Effector memory CD4-positive, alpha-beta T cell (primary cell): ENCODE measurements around the gene AP1B1.
"Not testable (repeated sequence)": the region's sequence is repeated elsewhere in the genome, so short reads cannot be mapped to it uniquely, and the experiment has no call there.

Experiments
- DNase-seq, 3 donors: peaks; one replicate each; pipeline ENCODE4 v3.0.0-alpha.2; 2020
- H3K27ac ChIP-seq: 2 replicates; pipeline ENCODE4 v1.7.0; 2013; ENCODE audit warnings: mild to moderate bottlenecking, low read length, moderate library complexity; ENCODE audit not compliant: insufficient read depth, poor library complexity, severe bottlenecking
- H3K27me3 ChIP-seq: replicated peaks from 2 replicates; pipeline ENCODE4 v1.7.0; 2013; ENCODE audit warnings: mild to moderate bottlenecking, low read length; ENCODE audit not compliant: insufficient read depth, control insufficient read depth, poor library complexity, severe bottlenecking
- H3K36me3 ChIP-seq: 2 replicates; pipeline ENCODE4 v1.7.0; 2013; ENCODE audit warnings: mild to moderate bottlenecking, low read length, moderate library complexity; ENCODE audit not compliant: control insufficient read depth, insufficient read depth
- H3K4me1 ChIP-seq: 2 replicates; pipeline ENCODE4 v1.7.0; 2013; ENCODE audit warnings: low read length, mild to moderate bottlenecking; ENCODE audit not compliant: control insufficient read depth, insufficient read depth, poor library complexity, severe bottlenecking
- H3K4me3 ChIP-seq: 2 replicates; pipeline ENCODE4 v1.7.0; 2013; ENCODE audit warnings: low read length, low read depth, mild to moderate bottlenecking; ENCODE audit not compliant: insufficient read depth, poor library complexity, severe bottlenecking
- H3K9me3 ChIP-seq: 2 replicates; pipeline ENCODE4 v1.7.0; 2013; ENCODE audit warnings: mild to moderate bottlenecking, low read length, moderate library complexity; ENCODE audit not compliant: control insufficient read depth

Gene AP1B1

DNA sequence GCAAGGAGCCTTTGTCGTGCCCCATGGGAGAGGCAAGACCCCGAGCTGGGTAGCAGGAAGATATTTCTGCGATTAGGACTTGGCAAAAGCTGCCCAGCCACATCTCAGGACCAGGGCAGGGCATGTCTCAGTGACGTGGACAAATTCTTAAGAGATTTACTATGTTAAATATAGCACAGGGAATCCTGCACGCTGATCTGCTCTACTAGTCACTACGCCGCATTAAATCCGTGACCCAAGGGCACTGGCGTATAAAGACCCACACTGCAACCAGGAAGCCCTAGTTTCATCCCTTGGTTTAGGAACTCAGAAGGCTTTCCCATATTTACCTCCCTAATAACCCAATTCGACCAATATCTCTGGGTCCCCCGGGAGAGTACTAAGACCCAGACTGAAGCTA, 35.1 kb downstream of the AP1B1 start:
- no peaks in the 10 kb centered on the region for H3K9me3 ChIP-seq
- DNase-seq, result no peak
- no peak overlapping the region for H3K27ac ChIP-seq
- no peaks in the 10 kb centered on the region for H3K4me1 ChIP-seq
- no peaks in the 10 kb centered on the region for H3K27me3 ChIP-seq
- no peak overlapping the region for H3K4me3 ChIP-seq
- H3K36me3 ChIP-seq, result peaks cover 86% of the 10 kb centered on the region

DNA sequence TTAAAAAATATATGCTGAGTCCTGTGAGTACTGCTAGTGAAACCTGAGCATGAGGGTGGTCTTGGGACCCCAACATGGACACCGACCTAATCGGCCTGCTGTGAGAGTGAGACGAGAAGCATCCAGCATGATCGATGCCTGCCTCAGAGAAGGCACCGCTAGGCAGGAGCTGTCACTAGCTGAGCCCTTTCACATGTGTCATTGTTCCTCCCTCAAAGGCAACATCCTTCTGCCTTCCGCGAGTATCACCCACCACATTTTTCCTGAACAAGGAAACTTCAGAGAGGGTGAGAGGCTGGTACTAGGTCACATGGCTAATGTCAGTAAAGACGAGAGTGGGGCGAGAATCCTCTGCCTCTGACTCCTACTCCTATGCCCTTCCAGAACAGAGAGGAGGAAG, 35.6 kb downstream of the AP1B1 start:
- Histone ChIP-seq H3K4me1 (no peaks in the 10 kb centered on the region), H3K36me3 (peaks cover 81% of the 10 kb centered on the region), H3K27me3 (no peaks in the 10 kb centered on the region), H3K27ac (no peak overlapping the region), H3K4me3 (no peak overlapping the region), H3K9me3 (no peaks in the 10 kb centered on the region)
- DNase-seq, result no peak

DNA sequence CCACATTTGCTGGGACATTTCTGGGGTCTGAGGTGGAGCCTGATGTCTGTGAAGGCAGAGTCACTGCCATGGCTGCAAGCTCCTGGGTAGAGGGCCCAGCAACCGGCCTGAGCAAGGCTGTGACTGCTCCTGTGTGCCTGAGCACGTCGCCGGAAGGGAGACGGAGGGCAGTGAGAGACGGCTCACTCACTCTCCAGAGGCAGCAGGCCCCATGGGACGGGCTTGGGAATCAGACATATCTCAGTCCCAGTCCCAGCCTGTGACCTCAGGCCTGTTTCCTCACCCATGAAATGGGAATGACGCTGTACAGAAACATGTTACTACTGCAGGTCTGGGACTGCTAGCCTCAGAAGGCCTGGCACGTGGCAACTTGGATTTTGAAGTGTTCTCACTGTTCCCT, 36.5 kb downstream of the AP1B1 start:
- Histone ChIP-seq H3K36me3 (peaks cover 88% of the 10 kb centered on the region), H3K27ac (no peak overlapping the region), H3K4me3 (no peak overlapping the region), H3K4me1 (no peaks in the 10 kb centered on the region), H3K27me3 (no peaks in the 10 kb centered on the region), H3K9me3 (no peaks in the 10 kb centered on the region)
- no peak for DNase-seq

DNA sequence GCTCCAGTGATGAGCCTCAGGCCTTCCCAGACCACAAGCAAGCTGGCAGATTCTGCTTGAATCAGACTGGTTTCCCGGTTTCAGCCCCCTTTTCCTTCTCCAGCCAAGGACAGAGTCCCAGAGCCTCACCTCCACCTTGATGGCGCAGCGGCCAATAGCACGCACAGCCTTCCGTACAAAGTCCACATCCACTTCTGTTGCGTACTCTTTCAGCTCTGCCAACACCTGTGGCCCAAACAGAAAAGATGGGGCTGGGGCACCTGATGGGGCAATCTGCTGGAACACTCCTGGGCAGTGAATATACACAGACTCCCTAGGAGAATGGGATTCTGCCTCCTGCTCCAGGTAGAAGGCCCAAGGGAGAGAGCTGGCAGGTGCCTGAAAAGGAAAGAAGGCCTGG, 37.3 kb downstream of the AP1B1 start:
- H3K4me1 ChIP-seq, result no peaks in the 10 kb centered on the region
- no peak for DNase-seq
- H3K4me3 ChIP-seq, result no peak overlapping the region
- H3K36me3 ChIP-seq, result peaks cover 88% of the 10 kb centered on the region
- no peaks in the 10 kb centered on the region for H3K27me3 ChIP-seq
- no peak overlapping the region for H3K27ac ChIP-seq
- no peaks in the 10 kb centered on the region for H3K9me3 ChIP-seq

DNA sequence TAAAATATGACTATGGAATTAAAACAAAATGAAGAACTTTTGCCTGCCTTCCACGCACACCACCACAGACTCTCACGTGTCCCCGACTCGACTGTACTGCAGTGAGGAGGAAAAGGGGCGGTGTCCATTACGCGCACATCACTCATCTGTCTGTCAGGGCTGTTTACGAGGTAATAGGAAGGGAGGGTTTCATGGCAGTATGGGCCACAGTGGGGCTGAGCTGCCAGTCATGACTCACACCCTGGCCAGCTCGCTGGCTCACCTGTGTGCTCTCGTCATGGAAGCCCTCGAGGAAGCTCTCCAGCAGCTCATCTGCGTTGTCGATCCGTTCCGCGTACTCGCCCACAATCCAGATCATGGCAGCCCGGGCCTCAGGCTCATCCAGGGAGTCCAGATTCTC, 39.4 kb downstream of the AP1B1 start:
- Histone ChIP-seq H3K4me1 (no peaks in the 10 kb centered on the region), H3K4me3 (no peak overlapping the region), H3K36me3 (peaks cover 80% of the 10 kb centered on the region), H3K9me3 (no peaks in the 10 kb centered on the region), H3K27ac (no peak overlapping the region), H3K27me3 (no peaks in the 10 kb centered on the region)
- DNase-seq, result no peak

DNA sequence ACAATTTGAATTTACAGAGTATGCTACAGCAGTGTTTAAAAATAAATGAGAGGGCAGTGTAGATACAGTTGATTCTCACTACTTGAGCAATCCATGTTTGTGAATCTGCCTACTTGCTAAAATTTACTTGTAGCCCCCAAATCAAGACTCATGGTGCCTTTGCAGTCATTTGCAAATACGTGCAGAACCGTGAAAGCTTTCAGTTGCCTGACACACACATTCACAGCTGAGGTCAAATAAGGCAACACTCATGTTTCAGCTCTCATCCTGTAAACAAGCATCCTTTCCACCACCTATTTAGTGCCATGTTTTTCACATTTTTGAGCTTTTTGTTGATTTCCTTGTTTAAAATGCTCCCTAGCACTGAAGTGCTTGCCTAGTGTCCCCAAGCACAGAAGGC, 40.3 kb downstream of the AP1B1 start:
- H3K27me3 ChIP-seq, result no peaks in the 10 kb centered on the region
- DNase-seq, result no peak
- H3K9me3 ChIP-seq, result no peaks in the 10 kb centered on the region
- no peak overlapping the region for H3K27ac ChIP-seq
- peaks cover 78% of the 10 kb centered on the region for H3K36me3 ChIP-seq
- no peak overlapping the region for H3K4me3 ChIP-seq
- H3K4me1 ChIP-seq, result no peaks in the 10 kb centered on the region

DNA sequence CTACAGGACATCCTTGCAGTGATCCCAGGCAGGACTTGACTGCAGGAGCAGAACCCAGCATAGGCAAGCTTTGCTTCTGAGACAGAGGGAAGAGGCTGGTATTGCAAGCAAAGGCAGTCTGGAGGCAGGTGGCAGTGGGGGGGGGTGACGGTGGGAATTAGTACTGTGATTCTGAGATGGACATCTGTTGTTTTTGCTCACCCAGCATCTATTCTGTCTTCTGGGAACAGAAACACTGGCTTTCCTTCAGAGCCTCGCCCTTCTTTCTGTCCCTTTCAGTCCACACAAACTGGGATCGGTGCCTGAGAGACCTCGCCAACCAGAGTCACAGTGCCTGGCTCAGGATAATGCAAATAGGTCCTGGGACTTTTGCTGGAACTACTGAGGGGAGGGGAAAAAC, 41.7 kb downstream of the AP1B1 start:
- H3K9me3 ChIP-seq, result no peaks in the 10 kb centered on the region
- no peak for DNase-seq
- H3K27ac ChIP-seq, result no peak overlapping the region
- no peaks in the 10 kb centered on the region for H3K27me3 ChIP-seq
- H3K4me1 ChIP-seq, result no peaks in the 10 kb centered on the region
- no peak overlapping the region for H3K4me3 ChIP-seq
- H3K36me3 ChIP-seq, result peaks cover 77% of the 10 kb centered on the region

DNA sequence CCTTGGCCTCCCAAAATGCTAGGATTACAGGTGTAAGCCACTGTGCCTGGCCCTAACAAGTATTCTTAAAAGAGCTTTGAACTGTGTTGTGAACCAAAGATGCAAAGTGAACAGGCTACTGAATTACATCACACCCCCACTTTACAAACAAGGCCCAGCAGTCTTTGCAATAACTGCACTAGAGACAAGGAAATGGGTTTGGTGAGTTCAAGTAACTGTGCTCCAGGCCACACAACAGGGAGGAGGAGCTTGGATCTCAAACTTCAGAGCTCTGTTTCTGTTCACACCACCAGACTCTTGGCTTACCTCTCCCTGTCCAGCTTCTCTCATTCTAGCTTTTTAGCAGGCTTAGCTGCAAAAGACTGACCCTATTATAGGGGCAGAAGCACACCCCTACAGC, 42.4 kb downstream of the AP1B1 start:
- Histone ChIP-seq H3K9me3 (no peaks in the 10 kb centered on the region), H3K4me1 (no peaks in the 10 kb centered on the region), H3K36me3 (peaks cover 76% of the 10 kb centered on the region), H3K27ac (no peak overlapping the region), H3K4me3 (no peak overlapping the region), H3K27me3 (no peaks in the 10 kb centered on the region)
- DNase-seq, result no peak

DNA sequence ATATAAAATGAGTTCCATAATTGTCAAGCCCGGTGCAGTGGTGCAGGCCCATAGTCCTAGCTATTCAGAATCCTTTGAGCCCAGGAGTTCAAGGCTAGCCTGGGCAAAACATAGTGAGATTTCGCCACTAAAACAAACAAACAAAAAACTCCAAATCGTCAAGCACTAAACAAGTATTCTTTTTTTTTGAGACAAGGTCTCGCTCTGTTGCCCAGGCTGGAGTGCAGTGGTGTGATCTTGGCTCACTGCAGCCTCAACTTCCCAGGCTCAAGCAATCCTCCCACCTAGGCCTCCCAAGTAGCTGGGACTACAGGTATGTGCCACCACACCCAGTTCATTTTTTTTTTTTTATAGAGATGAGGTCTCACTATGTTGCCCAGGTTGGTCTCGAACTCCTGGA, 43.5 kb downstream of the AP1B1 start:
- not testable (repeated sequence) for DNase-seq, H3K4me3 ChIP-seq, H3K27me3 ChIP-seq, H3K27ac ChIP-seq, H3K9me3 ChIP-seq, H3K4me1 ChIP-seq
- peaks cover 76% of the 10 kb centered on the region for H3K36me3 ChIP-seq

DNA sequence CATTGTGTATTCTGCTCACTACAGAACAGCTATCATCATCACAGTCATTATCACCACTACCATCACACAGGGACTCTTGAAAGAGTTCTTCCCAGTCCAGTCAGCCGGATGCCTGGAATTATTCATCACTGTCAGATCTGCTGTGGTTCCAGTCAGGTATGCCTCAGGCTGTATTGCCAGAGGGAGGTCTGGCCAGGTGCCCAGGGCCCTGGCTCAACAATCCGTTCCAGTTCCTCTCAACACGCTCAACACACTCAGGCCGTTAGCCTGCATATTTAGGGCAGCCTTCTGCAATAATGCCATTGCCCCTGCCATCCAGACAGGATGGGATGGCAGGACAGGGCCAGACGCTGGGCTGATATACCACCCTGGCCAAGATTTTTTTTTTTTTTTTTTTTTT, 44.2 kb downstream of the AP1B1 start:
- peaks cover 78% of the 10 kb centered on the region for H3K36me3 ChIP-seq
- DNase-seq, result no peak
- no peaks in the 10 kb centered on the region for H3K9me3 ChIP-seq
- no peaks in the 10 kb centered on the region for H3K4me1 ChIP-seq
- no peak overlapping the region for H3K4me3 ChIP-seq
- no peak overlapping the region for H3K27ac ChIP-seq
- no peaks in the 10 kb centered on the region for H3K27me3 ChIP-seq

DNA sequence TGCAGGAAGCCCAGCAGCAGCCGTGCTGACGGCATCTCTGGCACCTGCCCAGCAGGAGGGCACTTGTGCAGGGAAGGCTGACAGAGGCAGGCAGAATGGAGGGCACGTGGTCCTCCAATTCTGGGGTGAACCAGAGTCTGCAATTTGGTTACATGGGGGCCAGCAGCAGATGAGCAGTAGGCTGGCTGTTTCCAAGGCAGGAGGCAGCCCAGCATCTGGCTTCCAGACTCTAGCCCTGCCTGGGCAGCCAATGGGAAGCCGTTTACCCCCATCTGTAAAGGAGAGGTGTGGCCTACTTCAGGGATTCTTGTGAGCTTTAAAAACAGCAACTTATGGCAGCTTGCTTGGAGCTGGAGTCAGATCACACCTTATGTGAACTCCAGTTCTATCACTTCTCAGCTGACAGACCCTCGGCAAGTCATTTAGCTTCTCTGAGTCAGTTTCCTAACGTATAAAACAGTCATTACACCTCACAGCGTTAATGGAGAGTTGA, 45.0 kb downstream of the AP1B1 start:
- no peaks in the 10 kb centered on the region for H3K4me1 ChIP-seq
- H3K27ac ChIP-seq, result no peak overlapping the region
- DNase-seq, result no peak
- no peaks in the 10 kb centered on the region for H3K27me3 ChIP-seq
- peaks cover 78% of the 10 kb centered on the region for H3K36me3 ChIP-seq
- H3K4me3 ChIP-seq, result no peak overlapping the region
- no peaks in the 10 kb centered on the region for H3K9me3 ChIP-seq
